HCT116 (cell line): ENCODE results near the gene ICAM2.

Experiments used
- POLR2AphosphoS5 ChIP-seq: IDR thresholded peaks from 2 replicates; pipeline ENCODE4 v1.6.1; 2011; ENCODE audit warnings: mild to moderate bottlenecking, low read depth, low read length, moderate library complexity
- SIN3A ChIP-seq: IDR thresholded peaks from 2 replicates; pipeline ENCODE4 v1.6.1; 2012; ENCODE audit warnings: low read depth
- TF ChIP-seq, protein P1 (sequence below): IDR thresholded peaks from 2 replicates; pipeline ENCODE4 v1.6.1; 2012; ENCODE audit warnings: low read depth
- TF ChIP-seq, protein P2 (sequence below), 3 experiments: fragments of 200-600 bp in 1 of 3; sonication (generic) in 1 of 3; IDR thresholded peaks in 2 of 3; conservative IDR thresholded peaks in 1 of 3; 2 replicates each; pipeline ENCODE4 v1.5.1; 2012 to 2017; ENCODE audit warnings: low read depth in 2 of 3, low read length in 2 of 3, antibody characterized with exemption in 1 of 3, borderline replicate concordance in 1 of 3, control low read depth in 1 of 3, mild to moderate bottlenecking in 1 of 3, mixed read lengths in 1 of 3, mixed run types in 1 of 3, moderate library complexity in 1 of 3; ENCODE audit not compliant: insufficient read depth in 1 of 3

DNA sequence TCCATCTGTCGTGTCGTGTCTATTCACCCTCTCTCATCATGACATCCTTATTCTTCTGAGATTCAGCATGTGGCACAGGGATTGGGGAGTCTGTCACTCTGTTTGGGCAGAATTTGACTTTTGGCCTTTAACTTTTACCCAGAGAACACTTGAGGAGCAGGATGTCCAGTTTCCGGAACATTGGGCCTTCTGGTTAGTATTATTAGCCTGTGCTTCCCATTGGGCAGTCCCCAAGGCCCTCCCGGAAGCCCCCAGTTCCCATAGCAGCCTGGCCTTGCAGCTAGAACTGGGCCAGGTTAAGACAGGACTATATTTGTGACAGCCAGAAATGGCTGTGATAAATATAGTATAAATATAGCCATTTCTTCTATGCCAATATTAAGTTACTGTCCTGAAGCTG, 57.3 kb downstream of the ICAM2 start:
- TF ChIP-seq, protein P1, sequence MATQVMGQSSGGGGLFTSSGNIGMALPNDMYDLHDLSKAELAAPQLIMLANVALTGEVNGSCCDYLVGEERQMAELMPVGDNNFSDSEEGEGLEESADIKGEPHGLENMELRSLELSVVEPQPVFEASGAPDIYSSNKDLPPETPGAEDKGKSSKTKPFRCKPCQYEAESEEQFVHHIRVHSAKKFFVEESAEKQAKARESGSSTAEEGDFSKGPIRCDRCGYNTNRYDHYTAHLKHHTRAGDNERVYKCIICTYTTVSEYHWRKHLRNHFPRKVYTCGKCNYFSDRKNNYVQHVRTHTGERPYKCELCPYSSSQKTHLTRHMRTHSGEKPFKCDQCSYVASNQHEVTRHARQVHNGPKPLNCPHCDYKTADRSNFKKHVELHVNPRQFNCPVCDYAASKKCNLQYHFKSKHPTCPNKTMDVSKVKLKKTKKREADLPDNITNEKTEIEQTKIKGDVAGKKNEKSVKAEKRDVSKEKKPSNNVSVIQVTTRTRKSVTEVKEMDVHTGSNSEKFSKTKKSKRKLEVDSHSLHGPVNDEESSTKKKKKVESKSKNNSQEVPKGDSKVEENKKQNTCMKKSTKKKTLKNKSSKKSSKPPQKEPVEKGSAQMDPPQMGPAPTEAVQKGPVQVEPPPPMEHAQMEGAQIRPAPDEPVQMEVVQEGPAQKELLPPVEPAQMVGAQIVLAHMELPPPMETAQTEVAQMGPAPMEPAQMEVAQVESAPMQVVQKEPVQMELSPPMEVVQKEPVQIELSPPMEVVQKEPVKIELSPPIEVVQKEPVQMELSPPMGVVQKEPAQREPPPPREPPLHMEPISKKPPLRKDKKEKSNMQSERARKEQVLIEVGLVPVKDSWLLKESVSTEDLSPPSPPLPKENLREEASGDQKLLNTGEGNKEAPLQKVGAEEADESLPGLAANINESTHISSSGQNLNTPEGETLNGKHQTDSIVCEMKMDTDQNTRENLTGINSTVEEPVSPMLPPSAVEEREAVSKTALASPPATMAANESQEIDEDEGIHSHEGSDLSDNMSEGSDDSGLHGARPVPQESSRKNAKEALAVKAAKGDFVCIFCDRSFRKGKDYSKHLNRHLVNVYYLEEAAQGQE = no peak
- no peak for TF ChIP-seq SIN3A
- no peak for TF ChIP-seq POLR2AphosphoS5
- TF ChIP-seq, protein P2, sequence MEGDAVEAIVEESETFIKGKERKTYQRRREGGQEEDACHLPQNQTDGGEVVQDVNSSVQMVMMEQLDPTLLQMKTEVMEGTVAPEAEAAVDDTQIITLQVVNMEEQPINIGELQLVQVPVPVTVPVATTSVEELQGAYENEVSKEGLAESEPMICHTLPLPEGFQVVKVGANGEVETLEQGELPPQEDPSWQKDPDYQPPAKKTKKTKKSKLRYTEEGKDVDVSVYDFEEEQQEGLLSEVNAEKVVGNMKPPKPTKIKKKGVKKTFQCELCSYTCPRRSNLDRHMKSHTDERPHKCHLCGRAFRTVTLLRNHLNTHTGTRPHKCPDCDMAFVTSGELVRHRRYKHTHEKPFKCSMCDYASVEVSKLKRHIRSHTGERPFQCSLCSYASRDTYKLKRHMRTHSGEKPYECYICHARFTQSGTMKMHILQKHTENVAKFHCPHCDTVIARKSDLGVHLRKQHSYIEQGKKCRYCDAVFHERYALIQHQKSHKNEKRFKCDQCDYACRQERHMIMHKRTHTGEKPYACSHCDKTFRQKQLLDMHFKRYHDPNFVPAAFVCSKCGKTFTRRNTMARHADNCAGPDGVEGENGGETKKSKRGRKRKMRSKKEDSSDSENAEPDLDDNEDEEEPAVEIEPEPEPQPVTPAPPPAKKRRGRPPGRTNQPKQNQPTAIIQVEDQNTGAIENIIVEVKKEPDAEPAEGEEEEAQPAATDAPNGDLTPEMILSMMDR (IDR thresholded peaks at IDR 0.05 in 2 of 3, conservative IDR thresholded peaks at IDR 0.05 in 1 of 3; ENCODE audit: borderline replicate concordance in 1 of 3, insufficient read depth in 1 of 3, low read depth in 2 of 3, low read length in 2 of 3) = no peak
